ENCODE measurements around the gene TNFRSF1B. TPM values are rescaled to one million over a fixed set of nuclear protein-coding genes. Genes with fewer than 3 reads are reported as not detected.

The TNFRSF1B gene
- total RNA-seq, 1 experiment from 2014 or later = 1.3 TPM

- CTCF ChIA-PET = interaction anchor here (0.5 kb wide), 1 partner anchor 50 kb away, joined by 3 read pairs; no protein-coding TSS in a partner anchor
Observed at GRCh38 chr1:12185918-12186678, 19.3 kb downstream of the TNFRSF1B start.

GRCh38 chr1:12186679-12186985 is 19.8 kb downstream of the TNFRSF1B start:
- Mint-ChIP-seq H3K36me3 (ENCODE audit: insufficient read depth, unreplicated experiment) (no peaks in the 10 kb centered on the region), H3K4me3 (ENCODE audit: low read depth, unreplicated experiment) (no peak overlapping the region), H3K9me3 (ENCODE audit: low read depth, unreplicated experiment) (no peaks in the 10 kb centered on the region), H3K27me3 (ENCODE audit: unreplicated experiment) (peaks cover 24% of the 10 kb centered on the region), H3K27ac (ENCODE audit: unreplicated experiment) (no peak overlapping the region), H3K4me1 (ENCODE audit: low read depth, unreplicated experiment) (peaks cover 17% of the 10 kb centered on the region)
- CTCF ChIA-PET = no interaction called here
- no TSS peak for BruUV-seq (replicated peaks)
- no peak for TF ChIP-seq CTCF (IDR thresholded peaks at IDR 0.05; ENCODE audit: unreplicated experiment)
- intact Hi-C loops (cut with micrococcal nuclease; ENCODE audit: unreplicated experiment) = no loop called here
- no peak for DNase-seq

More at GRCh38 chr1:12185918-12186678, 19.3 kb downstream of the TNFRSF1B start:
- DNase-seq = no peak
- intact Hi-C loops (cut with micrococcal nuclease; ENCODE audit: unreplicated experiment) = no loop called here
- no TSS peak for BruUV-seq (replicated peaks)
- Mint-ChIP-seq H3K27me3 (ENCODE audit: unreplicated experiment) (peaks cover 23% of the 10 kb centered on the region), H3K9me3 (ENCODE audit: low read depth, unreplicated experiment) (no peaks in the 10 kb centered on the region), H3K4me3 (ENCODE audit: low read depth, unreplicated experiment) (no peak overlapping the region), H3K27ac (ENCODE audit: unreplicated experiment) (no peak overlapping the region), H3K4me1 (ENCODE audit: low read depth, unreplicated experiment) (peaks cover 17% of the 10 kb centered on the region), H3K36me3 (ENCODE audit: insufficient read depth, unreplicated experiment) (no peaks in the 10 kb centered on the region)
- no peak for TF ChIP-seq CTCF (IDR thresholded peaks at IDR 0.05; ENCODE audit: unreplicated experiment)

- TF ChIP-seq CTCF (IDR thresholded peaks at IDR 0.05; ENCODE audit: unreplicated experiment) = no peak
- no TSS peak for BruUV-seq (replicated peaks)
- DNase-seq = no peak
- intact Hi-C loops (cut with micrococcal nuclease; ENCODE audit: unreplicated experiment) = no loop called here
- no peak overlapping the region for H3K27ac Mint-ChIP-seq (ENCODE audit: unreplicated experiment)
- no peaks in the 10 kb centered on the region for H3K9me3 Mint-ChIP-seq (ENCODE audit: low read depth, unreplicated experiment)
- no peaks in the 10 kb centered on the region for H3K36me3 Mint-ChIP-seq (ENCODE audit: insufficient read depth, unreplicated experiment)
- CTCF ChIA-PET = no interaction called here
- peaks cover 24% of the 10 kb centered on the region for H3K27me3 Mint-ChIP-seq (ENCODE audit: unreplicated experiment)
- peaks cover 17% of the 10 kb centered on the region for H3K4me1 Mint-ChIP-seq (ENCODE audit: low read depth, unreplicated experiment)
- H3K4me3 Mint-ChIP-seq (ENCODE audit: low read depth, unreplicated experiment) = no peak overlapping the region
Observed at GRCh38 chr1:12188115-12188514, 21.3 kb downstream of the TNFRSF1B start.

- Mint-ChIP-seq H3K27me3 (ENCODE audit: unreplicated experiment) (peaks cover 24% of the 10 kb centered on the region), H3K36me3 (ENCODE audit: insufficient read depth, unreplicated experiment) (no peaks in the 10 kb centered on the region), H3K9me3 (ENCODE audit: low read depth, unreplicated experiment) (no peaks in the 10 kb centered on the region), H3K4me1 (ENCODE audit: low read depth, unreplicated experiment) (peaks cover 11% of the 10 kb centered on the region), H3K27ac (ENCODE audit: unreplicated experiment) (no peak overlapping the region), H3K4me3 (ENCODE audit: low read depth, unreplicated experiment) (no peak overlapping the region)
- CTCF ChIA-PET = no interaction called here
- no peak for DNase-seq
- no TSS peak for BruUV-seq (replicated peaks)
- no peak for TF ChIP-seq CTCF (IDR thresholded peaks at IDR 0.05; ENCODE audit: unreplicated experiment)
- intact Hi-C loops (cut with micrococcal nuclease; ENCODE audit: unreplicated experiment) = no loop called here
Observed at GRCh38 chr1:12188657-12189327, 22.0 kb downstream of the TNFRSF1B start.

All from Calu3 (cell line).